Sigmoid colon (tissue), 7 donors: ENCODE measurements around the gene TMEM109. TPM values are rescaled to one million over a fixed set of nuclear protein-coding genes. Genes with fewer than 3 reads are reported as not detected.

Source experiments
- DNase-seq: peaks from one replicate; pipeline ENCODE4 v3.0.0-alpha.2; 2019
- H3K27ac ChIP-seq, 4 donors: fragments of 200-600 bp; sonication (generic); one replicate each; pipeline ENCODE4 v1.5.1; 2016 to 2019; ENCODE audit warnings: mild to moderate bottlenecking in 1 of 4
- H3K27me3 ChIP-seq, 3 donors: fragments of 200-600 bp; sonication (generic); one replicate each; pipeline ENCODE4 v1.5.1; 2019; ENCODE audit warnings: mild to moderate bottlenecking in 1 of 3
- H3K36me3 ChIP-seq, 4 donors: fragments of 200-600 bp; sonication (generic); one replicate each; pipeline ENCODE4 v1.5.1; 2016 to 2019
- H3K4me1 ChIP-seq, 4 donors: fragments of 200-600 bp; sonication (generic); one replicate each; pipeline ENCODE4 v1.5.1; 2017 to 2019
- H3K4me3 ChIP-seq, 4 donors: fragments of 200-600 bp; sonication (generic); one replicate each; pipeline ENCODE4 v1.5.1; 2017 to 2019; ENCODE audit warnings: mild to moderate bottlenecking in 2 of 4, moderate library complexity in 1 of 4
- H3K9me3 ChIP-seq, 4 donors: fragments of 200-600 bp in 3 of 4; sonication (generic) in 3 of 4; one replicate each; pipeline versions ENCODE4 v1.5.1 to v1.6.1; 2013 to 2019
- CTCF ChIP-seq, 4 experiments: fragments of 450-650 bp in 3 of 4; fragments of 200-600 bp in 1 of 4; IDR thresholded peaks; one replicate each; pipeline ENCODE4 v1.5.1; 2016 to 2019; ENCODE audit warnings: antibody characterized with exemption in 4 of 4, mild to moderate bottlenecking in 3 of 4, moderate library complexity in 2 of 4
- EP300 ChIP-seq, 4 donors: sonication (generic); formaldehyde crosslinking; IDR thresholded peaks; one replicate each; pipeline ENCODE4 v1.6.1; 2017; ENCODE audit warnings: antibody characterized with exemption in 4 of 4
- POLR2A ChIP-seq, 2 donors: fragments of 450-650 bp; IDR thresholded peaks; one replicate each; pipeline ENCODE4 v1.6.1; 2016; ENCODE audit warnings: antibody characterized with exemption in 2 of 2, mild to moderate bottlenecking in 2 of 2, moderate library complexity in 2 of 2
- POLR2AphosphoS5 ChIP-seq, 4 donors: sonication (generic); formaldehyde crosslinking; IDR thresholded peaks; one replicate each; pipeline ENCODE4 v1.6.1; 2017; ENCODE audit warnings: antibody characterized with exemption in 4 of 4
- WGBS, 2 donors: extraction: QIAGEN DNeasy Blood & Tissue Kit; methylation state at CpG; one replicate each; pipeline ENCODE4 v1.1.7; 2013; 5-methylcytosine and 5-hydroxymethylcytosine counted together
- intact Hi-C: fragments of 100-400 bp; cut with DNase I; formaldehyde crosslinking; loops from one replicate; pipeline ENCODE4 v1.15.1; 2023
- polyA plus RNA-seq, 3 donors: library from polyadenylated mRNA; stranded (reverse); fragments of 200-250 nt; gene quantifications; one replicate each; pipeline ENCODE4 v1.2.3, GENCODE V29; 2013
- total RNA-seq, 4 donors: library from RNA; depleted of rRNA; stranded (reverse); fragments of >200 nt; gene quantifications; one replicate each; pipeline ENCODE4 v1.1.0, GENCODE V29; 2016
- donor health status: healthy with polysubstance abuse.
- donor health status: Bipolar disorder and iron deficiency.
- donor health status: healthy.

The TMEM109 gene
- total and polyA plus RNA-seq, 7 donors = 16.2 to 115 (median 86.2) TPM

GRCh38 chr11:60873533-60873932 lies 40.4 kb upstream of the TMEM109 start:
- WGBS, 2 donors = 87 to 89% methylated on average over 12 of the region's 12 CpGs
- peaks cover 0 to 7% (median 0%) of the 10 kb centered on the region in 4 donors for H3K36me3 ChIP-seq
- TF ChIP-seq POLR2AphosphoS5 (IDR thresholded peaks at IDR 0.05) (no peak), POLR2A (IDR thresholded peaks at IDR 0.05) (no peak), EP300 (IDR thresholded peaks at IDR 0.05) (no peak), CTCF (IDR thresholded peaks at IDR 0.05) (no peak)

GRCh38 chr11:60874421-60875365 lies 39.3 kb upstream of the TMEM109 start:
- no peaks in the 10 kb centered on the region for H3K27me3 ChIP-seq
- peak; percentile 60 for DNase-seq
- peaks cover 0 to 8% (median 4%) of the 10 kb centered on the region in 4 donors for H3K36me3 ChIP-seq

More at GRCh38 chr11:60873533-60873932, 40.4 kb upstream of the TMEM109 start:
- no peaks in the 10 kb centered on the region for H3K9me3 ChIP-seq
- intact Hi-C loops = no loop called here
- no peaks in the 10 kb centered on the region for H3K4me1 ChIP-seq
- no peaks in the 10 kb centered on the region for H3K27me3 ChIP-seq
- DNase-seq = peak; percentile 54
- H3K27ac ChIP-seq = no peak overlapping the region
- no peak overlapping the region for H3K4me3 ChIP-seq

GRCh38 chr11:60875366-60876167 lies 38.4 kb upstream of the TMEM109 start:
- Histone ChIP-seq H3K27ac (no peak overlapping the region), H3K9me3 (no peaks in the 10 kb centered on the region), H3K36me3 (peaks cover 0 to 17% (median 6%) of the 10 kb centered on the region in 4 donors), H3K27me3 (no peaks in the 10 kb centered on the region), H3K4me3 (no peak overlapping the region), H3K4me1 (no peaks in the 10 kb centered on the region)
- intact Hi-C loops = no loop called here
- TF ChIP-seq POLR2A (IDR thresholded peaks at IDR 0.05) = no peak
- no peak for TF ChIP-seq EP300 (IDR thresholded peaks at IDR 0.05)
- TF ChIP-seq POLR2AphosphoS5 (IDR thresholded peaks at IDR 0.05) = no peak
- no peak for TF ChIP-seq CTCF (IDR thresholded peaks at IDR 0.05)
- peak; percentile 38 for DNase-seq
- WGBS, 2 donors = 57 to 81% methylated on average over 7 of the region's 7 CpGs

More at GRCh38 chr11:60874421-60875365, 39.3 kb upstream of the TMEM109 start:
- Histone ChIP-seq H3K4me3 (no peak overlapping the region), H3K27ac (no peak overlapping the region), H3K4me1 (no peaks in the 10 kb centered on the region), H3K9me3 (no peaks in the 10 kb centered on the region)
- intact Hi-C loops = no loop called here
- TF ChIP-seq CTCF (IDR thresholded peaks at IDR 0.05) = no peak
- TF ChIP-seq EP300 (IDR thresholded peaks at IDR 0.05) = no peak
- TF ChIP-seq POLR2A (IDR thresholded peaks at IDR 0.05) = no peak
- no peak for TF ChIP-seq POLR2AphosphoS5 (IDR thresholded peaks at IDR 0.05)
- WGBS, 2 donors = 92 to 95% methylated on average over 13 of the region's 13 CpGs

GRCh38 chr11:60876168-60876485 lies 37.8 kb upstream of the TMEM109 start:
- TF ChIP-seq POLR2A (IDR thresholded peaks at IDR 0.05) (no peak), POLR2AphosphoS5 (IDR thresholded peaks at IDR 0.05) (no peak), CTCF (IDR thresholded peaks at IDR 0.05) (no peak), EP300 (IDR thresholded peaks at IDR 0.05) (no peak)
- H3K4me1 ChIP-seq = no peaks in the 10 kb centered on the region
- H3K36me3 ChIP-seq = peaks cover 0 to 18% (median 9%) of the 10 kb centered on the region in 4 donors
- H3K4me3 ChIP-seq = no peak overlapping the region
- 97 to 99% methylated on average over 2 of the region's 2 CpGs for WGBS, 2 donors
- H3K27me3 ChIP-seq = no peaks in the 10 kb centered on the region
- H3K9me3 ChIP-seq = no peaks in the 10 kb centered on the region
- no peak overlapping the region for H3K27ac ChIP-seq
- intact Hi-C loops = no loop called here
- peak; percentile 46 for DNase-seq
